Skeletal muscle tissue (tissue), 4 donors: Measurements from ENCODE around the gene PSMD10. TPM values are rescaled to one million over a fixed set of nuclear protein-coding genes. Genes with fewer than 3 reads are reported as not detected.

Experiments used
- H3K27ac ChIP-seq: one replicate; pipeline ENCODE4 v1.7.0; 2013; ENCODE audit warnings: mild to moderate bottlenecking, low read depth, low read length, inconsistent platforms
- H3K27me3 ChIP-seq, 3 donors: one replicate each; pipeline ENCODE4 v1.7.0; 2013; ENCODE audit warnings: low read length in 3 of 3; ENCODE audit not compliant: control insufficient read depth in 3 of 3, insufficient read depth in 3 of 3
- H3K36me3 ChIP-seq, 3 donors: one replicate each; pipeline ENCODE4 v1.7.0; 2013; ENCODE audit warnings: low read length in 3 of 3; ENCODE audit not compliant: control insufficient read depth in 3 of 3, insufficient read depth in 3 of 3
- H3K4me1 ChIP-seq, 3 donors: one replicate each; pipeline ENCODE4 v1.7.0; 2013; ENCODE audit warnings: low read length in 3 of 3, mild to moderate bottlenecking in 3 of 3; ENCODE audit not compliant: control insufficient read depth in 3 of 3, insufficient read depth in 3 of 3
- H3K4me3 ChIP-seq, 3 donors: one replicate each; pipeline ENCODE4 v1.7.0; 2013; ENCODE audit warnings: low read length in 3 of 3
- H3K9ac ChIP-seq, 3 donors: one replicate each; pipeline ENCODE4 v1.7.0; 2013; ENCODE audit warnings: low read length in 3 of 3, mild to moderate bottlenecking in 3 of 3, moderate library complexity in 2 of 3, low read depth in 1 of 3
- H3K9me3 ChIP-seq, 3 donors: one replicate each; pipeline ENCODE4 v1.7.0; 2013; ENCODE audit warnings: low read length in 3 of 3; ENCODE audit not compliant: control insufficient read depth in 3 of 3
- total RNA-seq: library from RNA; depleted of rRNA; stranded (reverse); fragments of >200 nt; gene quantifications from one replicate; pipeline ENCODE4 v1.2.3, GENCODE V29; 2014
- donor health status: Osteomylitis.

The PSMD10 gene
- total RNA-seq, result 57.9 TPM

DNA sequence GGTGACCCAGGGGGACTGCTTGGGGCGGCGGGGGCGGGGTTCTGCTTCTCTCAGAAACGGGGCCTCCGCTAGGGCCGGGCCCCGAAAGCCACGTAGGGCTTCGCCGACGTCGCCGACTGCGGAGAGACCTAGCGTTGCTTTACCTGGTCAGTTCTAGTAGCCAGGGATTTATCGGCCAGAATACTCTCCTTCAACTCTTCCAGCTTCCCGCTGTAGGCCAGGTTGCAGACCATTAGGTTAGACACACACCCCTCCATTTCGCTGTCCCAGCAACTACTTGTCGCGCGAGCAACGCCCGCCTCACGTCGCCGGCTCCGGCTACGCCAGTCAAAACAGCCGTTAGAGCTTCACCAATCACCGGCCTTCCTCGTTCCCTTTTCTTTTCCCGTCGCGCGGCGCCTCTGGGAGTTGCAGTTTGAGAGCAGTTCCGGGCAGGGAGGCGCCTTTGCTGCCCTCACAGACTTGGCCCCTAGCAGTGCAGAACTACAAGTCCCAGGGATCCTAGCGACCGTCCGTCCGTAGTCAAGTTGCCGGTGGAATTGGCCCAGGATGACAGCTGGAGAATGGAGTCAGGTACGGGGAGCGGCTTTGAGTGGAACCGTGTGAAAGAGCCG lies at the start of gene PSMD10, which contains the start of gene ATG4A:
PSMD10 (minus strand) TSS at position 279 of the 614 bp plus-strand sequence; CDS start at position 257, 22 bp downstream.
ATG4A (plus strand) TSS at position 515 of the 614 bp plus-strand sequence; CDS start at position 564, 49 bp downstream.
- H3K9ac ChIP-seq, result peak within 1 kb of the TSS; percentile 84 to 90 (median 89)
- peaks cover 2 to 6% (median 5%) of the 10 kb centered on the region in 3 donors for H3K4me1 ChIP-seq
- H3K4me3 ChIP-seq, result peak within 1 kb of the TSS; percentile 82 to 88 (median 87)
- H3K27ac ChIP-seq, result peak within 1 kb of the TSS; percentile 89
- no peaks in the 10 kb centered on the region for H3K9me3 ChIP-seq
- peaks cover 0 to 7% (median 3%) of the 10 kb centered on the region in 3 donors for H3K36me3 ChIP-seq
- H3K27me3 ChIP-seq, result no peaks in the 10 kb centered on the region

DNA sequence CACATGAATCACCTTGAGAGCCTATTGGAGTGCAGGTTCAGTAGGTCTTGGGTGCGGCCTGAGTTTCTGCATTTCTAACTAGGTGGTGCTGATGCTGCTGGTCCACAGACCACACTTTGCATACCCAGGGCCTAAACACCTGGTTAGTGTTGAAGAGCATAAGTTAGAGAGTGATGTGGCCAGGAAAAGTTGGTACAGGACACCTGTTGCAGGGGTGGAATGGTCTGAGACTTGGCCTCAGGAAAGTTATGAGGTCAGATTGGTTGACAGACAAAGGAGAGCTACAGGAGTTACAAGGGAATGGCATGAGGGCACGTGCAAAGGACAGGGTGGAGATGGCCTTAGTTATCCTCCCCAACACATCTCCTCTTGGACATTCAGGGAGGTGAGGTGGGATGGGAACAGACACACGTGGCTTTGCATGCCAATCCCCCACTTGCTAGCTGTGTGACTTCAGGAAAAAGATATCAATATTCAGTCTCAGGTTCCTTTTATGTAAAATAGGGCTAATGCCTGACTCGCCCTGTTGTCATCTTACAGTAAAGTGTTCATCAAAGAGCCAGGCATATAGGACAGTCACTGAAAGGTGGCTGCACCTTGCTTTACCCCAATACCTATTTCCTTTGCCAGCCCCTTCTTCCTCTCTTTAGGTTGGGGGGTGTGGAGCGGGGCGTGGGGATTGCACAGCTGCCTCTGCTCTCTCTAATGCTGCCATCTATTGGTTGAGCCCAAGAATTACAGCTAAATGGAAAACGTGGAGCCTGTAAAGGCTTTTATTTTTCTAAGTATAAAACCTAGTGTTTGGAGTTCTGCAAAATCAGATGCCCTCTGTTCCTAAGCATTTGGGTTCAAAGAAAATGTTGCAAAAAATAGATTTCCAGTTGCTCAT lies 47.7 kb upstream of the PSMD10 start:
- Histone ChIP-seq H3K27me3 (no peaks in the 10 kb centered on the region), H3K4me1 (no peaks in the 10 kb centered on the region), H3K9ac (no peak overlapping the region), H3K9me3 (no peaks in the 10 kb centered on the region), H3K4me3 (no peak overlapping the region), H3K27ac (no peak overlapping the region), H3K36me3 (peaks cover 9 to 19% (median 14%) of the 10 kb centered on the region in 3 donors)

GRCh38 chrX:108134724-108135123 lies 43.4 kb upstream of the PSMD10 start:
- no peak overlapping the region for H3K4me3 ChIP-seq
- H3K27me3 ChIP-seq, result no peaks in the 10 kb centered on the region
- no peak overlapping the region for H3K9ac ChIP-seq
- H3K4me1 ChIP-seq, result no peaks in the 10 kb centered on the region
- H3K36me3 ChIP-seq, result peaks cover 9 to 26% (median 15%) of the 10 kb centered on the region in 3 donors
- no peaks in the 10 kb centered on the region for H3K9me3 ChIP-seq
- H3K27ac ChIP-seq, result no peak overlapping the region

DNA sequence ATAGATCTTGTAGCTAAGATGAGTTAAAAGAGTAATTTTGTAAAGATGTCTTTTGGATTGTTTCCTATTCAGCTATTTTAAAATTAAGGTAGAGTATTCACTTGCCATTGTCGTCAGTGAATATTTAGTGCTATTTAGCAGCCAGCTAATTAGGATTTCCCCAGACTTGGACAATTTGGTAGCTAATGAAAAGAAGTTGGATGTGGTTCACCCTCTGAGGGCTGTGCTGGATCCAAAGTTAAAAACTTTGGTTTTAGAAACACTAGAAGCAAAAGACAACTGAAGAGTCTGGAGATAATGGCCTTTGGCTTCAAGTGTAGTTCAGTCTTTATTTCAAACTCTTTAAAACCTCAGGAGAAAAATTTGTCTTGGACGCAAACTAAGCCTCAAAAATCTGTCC lies 41.5 kb upstream of the PSMD10 start:
- no peak overlapping the region for H3K27ac ChIP-seq
- H3K27me3 ChIP-seq, result no peaks in the 10 kb centered on the region
- H3K9ac ChIP-seq, result no peak overlapping the region
- no peaks in the 10 kb centered on the region for H3K9me3 ChIP-seq
- peaks cover 0 to 18% (median 6%) of the 10 kb centered on the region in 3 donors for H3K36me3 ChIP-seq
- no peak overlapping the region for H3K4me3 ChIP-seq
- no peaks in the 10 kb centered on the region for H3K4me1 ChIP-seq

- no peak overlapping the region for H3K9ac ChIP-seq
- no peaks in the 10 kb centered on the region for H3K4me1 ChIP-seq
- H3K4me3 ChIP-seq, result no peak overlapping the region
- no peak overlapping the region for H3K27ac ChIP-seq
- no peaks in the 10 kb centered on the region for H3K9me3 ChIP-seq
- no peaks in the 10 kb centered on the region for H3K27me3 ChIP-seq
- peaks cover 0 to 17% (median 6%) of the 10 kb centered on the region in 3 donors for H3K36me3 ChIP-seq
Observed at GRCh38 chrX:108132034-108132433, 40.7 kb upstream of the PSMD10 start.

DNA sequence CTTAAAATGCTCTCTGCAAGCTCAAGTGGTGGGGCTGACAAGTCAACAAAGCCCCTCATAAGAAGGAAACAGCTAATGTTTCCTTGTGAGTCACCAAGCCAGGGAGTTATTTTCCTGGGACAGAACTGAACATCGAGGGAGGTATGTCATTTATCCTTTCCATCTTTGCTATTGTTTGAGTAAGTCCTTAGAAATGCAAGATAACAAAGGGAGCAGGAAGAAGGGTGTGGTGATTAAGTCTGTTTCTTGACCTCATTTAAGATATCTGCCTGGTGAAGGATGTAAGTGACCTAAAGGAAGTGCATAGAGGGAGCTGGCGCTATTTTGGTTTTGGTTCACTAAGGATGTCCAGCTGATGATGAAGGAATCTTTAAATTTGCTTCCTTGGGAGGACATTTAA lies 40.1 kb upstream of the PSMD10 start:
- peaks cover 0 to 13% (median 6%) of the 10 kb centered on the region in 3 donors for H3K36me3 ChIP-seq
- no peaks in the 10 kb centered on the region for H3K27me3 ChIP-seq
- no peak overlapping the region for H3K9ac ChIP-seq
- no peak overlapping the region for H3K27ac ChIP-seq
- H3K4me3 ChIP-seq, result no peak overlapping the region
- no peaks in the 10 kb centered on the region for H3K4me1 ChIP-seq
- no peaks in the 10 kb centered on the region for H3K9me3 ChIP-seq

DNA sequence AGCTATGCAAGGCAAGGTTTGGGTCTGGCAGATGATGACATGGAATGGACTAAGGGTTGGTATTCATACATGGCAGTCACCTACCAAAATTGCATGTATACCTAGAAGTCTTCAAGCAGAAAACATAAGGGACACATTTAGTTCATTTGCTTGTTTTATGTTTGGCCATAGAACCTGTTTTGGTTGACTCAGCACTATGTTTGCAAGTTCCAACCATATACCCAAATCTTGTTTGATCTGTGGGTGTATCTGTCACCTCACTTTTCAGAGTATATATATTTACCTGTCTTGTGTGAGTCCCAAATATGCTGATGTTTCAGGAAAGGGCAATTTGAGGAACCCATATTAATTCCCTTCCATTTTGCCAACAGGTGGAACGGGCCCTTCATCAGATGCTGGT lies 39.5 kb upstream of the PSMD10 start:
- Histone ChIP-seq H3K9me3 (no peaks in the 10 kb centered on the region), H3K4me3 (no peak overlapping the region), H3K36me3 (peaks cover 0 to 13% (median 6%) of the 10 kb centered on the region in 3 donors), H3K27me3 (no peaks in the 10 kb centered on the region), H3K27ac (no peak overlapping the region), H3K4me1 (no peaks in the 10 kb centered on the region), H3K9ac (no peak overlapping the region)

DNA sequence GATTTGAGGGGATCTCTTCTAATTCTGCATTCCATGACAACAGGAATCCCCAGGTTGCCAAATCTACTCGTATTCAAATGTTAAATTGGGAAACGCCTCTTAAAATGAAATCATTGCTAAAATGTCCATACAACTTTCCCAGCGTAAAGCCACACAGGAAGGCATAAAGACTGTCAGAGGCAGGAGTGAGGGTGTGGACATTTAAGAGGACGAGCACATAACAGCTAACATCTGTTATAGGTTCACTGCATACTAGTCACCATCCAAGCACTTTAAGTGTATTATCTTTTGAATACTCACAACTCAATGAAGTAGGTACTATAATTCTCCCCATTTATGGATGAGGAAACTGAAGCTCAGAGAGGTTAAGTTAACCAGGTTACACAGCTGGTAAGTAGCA lies 35.8 kb upstream of the PSMD10 start:
- Histone ChIP-seq H3K36me3 (peaks cover 0 to 6% (median 5%) of the 10 kb centered on the region in 3 donors), H3K27ac (no peak overlapping the region), H3K9me3 (no peaks in the 10 kb centered on the region), H3K27me3 (no peaks in the 10 kb centered on the region), H3K4me1 (peaks cover 0 to 14% (median 9%) of the 10 kb centered on the region in 3 donors), H3K9ac (no peak overlapping the region), H3K4me3 (no peak overlapping the region)

DNA sequence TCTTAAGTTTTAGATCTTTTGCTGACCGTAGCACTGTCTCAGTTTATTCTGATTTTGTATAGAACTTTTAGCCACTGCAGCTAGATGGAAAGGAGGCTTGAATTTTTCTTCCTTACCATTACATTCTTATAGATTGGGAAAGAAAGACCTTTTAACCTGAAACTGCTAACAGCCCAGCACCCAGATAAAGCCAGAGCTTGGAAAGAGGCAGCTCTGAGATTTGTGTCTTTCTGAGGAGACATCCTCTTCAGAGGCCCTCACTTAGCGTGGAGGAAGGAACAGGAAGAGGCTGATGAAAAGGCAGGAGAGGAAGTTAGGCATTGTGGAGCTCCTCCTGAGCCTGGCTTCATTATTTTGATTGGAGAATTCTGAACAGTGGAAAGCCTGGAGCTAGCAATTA lies 35.3 kb upstream of the PSMD10 start:
- Histone ChIP-seq H3K27me3 (no peaks in the 10 kb centered on the region), H3K36me3 (peaks cover 0 to 6% (median 5%) of the 10 kb centered on the region in 3 donors), H3K27ac (no peak overlapping the region), H3K4me3 (no peak overlapping the region), H3K4me1 (peaks cover 0 to 14% (median 9%) of the 10 kb centered on the region in 3 donors), H3K9me3 (no peaks in the 10 kb centered on the region), H3K9ac (no peak overlapping the region)
